ENCODE results near the gene PDIA5.

The PDIA5 gene

GRCh38 chr3:123120573-123120972 lies 53.7 kb downstream of the PDIA5 start:
- DNase-seq (ENCODE audit: low read depth, low spot score): no peak
- Histone ChIP-seq H3K27me3 (ENCODE audit: insufficient read depth, insufficient read length) (no peaks in the 10 kb centered on the region), H3K9ac (ENCODE audit: insufficient read length, low read depth) (no peak overlapping the region), H3K4me3 (ENCODE audit: insufficient read length, low read depth) (no peak overlapping the region), H3K36me3 (ENCODE audit: insufficient read depth, insufficient read length, low read length) (peaks cover 93% of the 10 kb centered on the region), H3K9me3 (ENCODE audit: insufficient read depth, low read length) (no peaks in the 10 kb centered on the region), H3K4me1 (ENCODE audit: insufficient read depth, insufficient read length) (peaks cover 4% of the 10 kb centered on the region)
- TF ChIP-seq ZNF274 (IDR thresholded peaks at IDR 0.05; ENCODE audit: low read depth, low read length) (no peak), SUZ12 (IDR thresholded peaks at IDR 0.05; ENCODE audit: extremely low read depth, insufficient read depth, insufficient read length) (no peak), YY1 (IDR thresholded peaks at IDR 0.05; ENCODE audit: insufficient read depth, insufficient read length) (no peak)

GRCh38 chr3:123122057-123122456 lies 55.2 kb downstream of the PDIA5 start:
- Histone ChIP-seq H3K4me1 (ENCODE audit: insufficient read depth, insufficient read length) (peaks cover 4% of the 10 kb centered on the region), H3K9me3 (ENCODE audit: insufficient read depth, low read length) (no peaks in the 10 kb centered on the region), H3K27me3 (ENCODE audit: insufficient read depth, insufficient read length) (no peaks in the 10 kb centered on the region), H3K36me3 (ENCODE audit: insufficient read depth, insufficient read length, low read length) (peaks cover 88% of the 10 kb centered on the region), H3K4me3 (ENCODE audit: insufficient read length, low read depth) (no peak overlapping the region), H3K9ac (ENCODE audit: insufficient read length, low read depth) (no peak overlapping the region)
- no peak for DNase-seq (ENCODE audit: low read depth, low spot score)
- no peak for TF ChIP-seq YY1 (IDR thresholded peaks at IDR 0.05; ENCODE audit: insufficient read depth, insufficient read length)
- no peak for TF ChIP-seq ZNF274 (IDR thresholded peaks at IDR 0.05; ENCODE audit: low read depth, low read length)
- no peak for TF ChIP-seq SUZ12 (IDR thresholded peaks at IDR 0.05; ENCODE audit: extremely low read depth, insufficient read depth, insufficient read length)

GRCh38 chr3:123122525-123123315 lies 55.9 kb downstream of the PDIA5 start:
- H3K4me3 ChIP-seq (ENCODE audit: insufficient read length, low read depth): no peak overlapping the region
- peaks cover 92% of the 10 kb centered on the region for H3K36me3 ChIP-seq (ENCODE audit: insufficient read depth, insufficient read length, low read length)
- H3K4me1 ChIP-seq (ENCODE audit: insufficient read depth, insufficient read length): peaks cover 4% of the 10 kb centered on the region
- no peak for TF ChIP-seq ZNF274 (IDR thresholded peaks at IDR 0.05; ENCODE audit: low read depth, low read length)
- no peak for TF ChIP-seq SUZ12 (IDR thresholded peaks at IDR 0.05; ENCODE audit: extremely low read depth, insufficient read depth, insufficient read length)
- TF ChIP-seq YY1 (IDR thresholded peaks at IDR 0.05; ENCODE audit: insufficient read depth, insufficient read length): no peak
- no peak for DNase-seq (ENCODE audit: low read depth, low spot score)
- H3K27me3 ChIP-seq (ENCODE audit: insufficient read depth, insufficient read length): no peaks in the 10 kb centered on the region
- no peaks in the 10 kb centered on the region for H3K9me3 ChIP-seq (ENCODE audit: insufficient read depth, low read length)
- H3K9ac ChIP-seq (ENCODE audit: insufficient read length, low read depth): no peak overlapping the region

GRCh38 chr3:123123716-123124616 lies 57.1 kb downstream of the PDIA5 start:
- peaks cover 88% of the 10 kb centered on the region for H3K36me3 ChIP-seq (ENCODE audit: insufficient read depth, insufficient read length, low read length)

GRCh38 chr3:123124971-123125370 lies 58.1 kb downstream of the PDIA5 start:
- TF ChIP-seq ZNF274 (IDR thresholded peaks at IDR 0.05; ENCODE audit: low read depth, low read length) (no peak), SUZ12 (IDR thresholded peaks at IDR 0.05; ENCODE audit: extremely low read depth, insufficient read depth, insufficient read length) (no peak), YY1 (IDR thresholded peaks at IDR 0.05; ENCODE audit: insufficient read depth, insufficient read length) (no peak)
- H3K4me1 ChIP-seq (ENCODE audit: insufficient read depth, insufficient read length): peaks cover 4% of the 10 kb centered on the region
- H3K27me3 ChIP-seq (ENCODE audit: insufficient read depth, insufficient read length): no peaks in the 10 kb centered on the region
- H3K9ac ChIP-seq (ENCODE audit: insufficient read length, low read depth): no peak overlapping the region
- no peaks in the 10 kb centered on the region for H3K9me3 ChIP-seq (ENCODE audit: insufficient read depth, low read length)
- no peak for DNase-seq (ENCODE audit: low read depth, low spot score)
- peaks cover 89% of the 10 kb centered on the region for H3K36me3 ChIP-seq (ENCODE audit: insufficient read depth, insufficient read length, low read length)
- H3K4me3 ChIP-seq (ENCODE audit: insufficient read length, low read depth): no peak overlapping the region

More at GRCh38 chr3:123123716-123124616, 57.1 kb downstream of the PDIA5 start:
- H3K4me1 ChIP-seq (ENCODE audit: insufficient read depth, insufficient read length): peaks cover 4% of the 10 kb centered on the region
- no peaks in the 10 kb centered on the region for H3K9me3 ChIP-seq (ENCODE audit: insufficient read depth, low read length)
- H3K9ac ChIP-seq (ENCODE audit: insufficient read length, low read depth): no peak overlapping the region
- TF ChIP-seq ZNF274 (IDR thresholded peaks at IDR 0.05; ENCODE audit: low read depth, low read length) (no peak), SUZ12 (IDR thresholded peaks at IDR 0.05; ENCODE audit: extremely low read depth, insufficient read depth, insufficient read length) (no peak)
- H3K4me3 ChIP-seq (ENCODE audit: insufficient read length, low read depth): no peak overlapping the region
- H3K27me3 ChIP-seq (ENCODE audit: insufficient read depth, insufficient read length): no peaks in the 10 kb centered on the region
- DNase-seq (ENCODE audit: low read depth, low spot score): no peak

GRCh38 chr3:123126031-123126430 lies 59.2 kb downstream of the PDIA5 start:
- Histone ChIP-seq H3K4me1 (ENCODE audit: insufficient read depth, insufficient read length) (peaks cover 3% of the 10 kb centered on the region), H3K9ac (ENCODE audit: insufficient read length, low read depth) (no peak overlapping the region), H3K27me3 (ENCODE audit: insufficient read depth, insufficient read length) (no peaks in the 10 kb centered on the region), H3K4me3 (ENCODE audit: insufficient read length, low read depth) (no peak overlapping the region), H3K9me3 (ENCODE audit: insufficient read depth, low read length) (no peaks in the 10 kb centered on the region), H3K36me3 (ENCODE audit: insufficient read depth, insufficient read length, low read length) (peaks cover 89% of the 10 kb centered on the region)
- no peak for DNase-seq (ENCODE audit: low read depth, low spot score)
- TF ChIP-seq ZNF274 (IDR thresholded peaks at IDR 0.05; ENCODE audit: low read depth, low read length): no peak
- no peak for TF ChIP-seq YY1 (IDR thresholded peaks at IDR 0.05; ENCODE audit: insufficient read depth, insufficient read length)

- TF ChIP-seq SUZ12 (IDR thresholded peaks at IDR 0.05; ENCODE audit: extremely low read depth, insufficient read depth, insufficient read length) (no peak), ZNF274 (IDR thresholded peaks at IDR 0.05; ENCODE audit: low read depth, low read length) (no peak), YY1 (IDR thresholded peaks at IDR 0.05; ENCODE audit: insufficient read depth, insufficient read length) (no peak)
- H3K36me3 ChIP-seq (ENCODE audit: insufficient read depth, insufficient read length, low read length): peaks cover 87% of the 10 kb centered on the region
- H3K27me3 ChIP-seq (ENCODE audit: insufficient read depth, insufficient read length): no peaks in the 10 kb centered on the region
- H3K4me3 ChIP-seq (ENCODE audit: insufficient read length, low read depth): no peak overlapping the region
- no peaks in the 10 kb centered on the region for H3K9me3 ChIP-seq (ENCODE audit: insufficient read depth, low read length)
- peaks cover 3% of the 10 kb centered on the region for H3K4me1 ChIP-seq (ENCODE audit: insufficient read depth, insufficient read length)
- no peak overlapping the region for H3K9ac ChIP-seq (ENCODE audit: insufficient read length, low read depth)
- no peak for DNase-seq (ENCODE audit: low read depth, low spot score)
Observed at GRCh38 chr3:123126653-123127052, 59.8 kb downstream of the PDIA5 start.
